AG09319 (cell line): ENCODE measurements around the gene CHRNE.
"Not testable (repeated sequence)": the region's sequence is repeated elsewhere in the genome, so short reads cannot be mapped to it uniquely, and the experiment has no call there.

Experiments
- DNase-seq: peaks from one replicate; pipeline ENCODE4 v3.0.0-alpha.2; 2010; ENCODE audit warnings: low read depth; ENCODE audit errors: extremely low read depth
- TF ChIP-seq, protein P1 (sequence below): IDR thresholded peaks from 2 replicates; pipeline ENCODE4 v1.5.1; 2011; ENCODE audit warnings: low read depth, mild to moderate bottlenecking, inconsistent platforms, low read length, moderate library complexity

Gene CHRNE

DNA sequence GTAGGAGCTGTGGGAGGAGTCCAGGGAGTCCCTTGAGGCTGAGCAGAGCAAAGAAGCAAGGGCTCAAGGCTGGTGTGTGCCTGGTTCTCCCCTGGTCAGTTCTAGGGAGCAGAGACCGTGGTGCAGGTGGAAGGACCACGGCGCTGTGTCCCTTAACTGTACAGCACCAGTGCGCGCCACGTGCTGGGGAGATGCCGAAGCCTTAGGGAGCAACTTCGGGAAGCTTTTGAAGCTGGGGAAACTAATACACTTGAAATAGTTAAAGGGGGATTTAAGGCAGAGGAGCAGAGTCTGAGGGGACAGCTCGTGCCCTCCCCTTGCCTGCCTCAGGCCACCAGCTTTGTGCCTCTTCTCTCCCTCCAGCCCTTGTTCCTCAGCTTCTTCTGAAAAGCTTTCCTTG is 42.2 kb downstream of the CHRNE start:
- TF ChIP-seq, protein P1, sequence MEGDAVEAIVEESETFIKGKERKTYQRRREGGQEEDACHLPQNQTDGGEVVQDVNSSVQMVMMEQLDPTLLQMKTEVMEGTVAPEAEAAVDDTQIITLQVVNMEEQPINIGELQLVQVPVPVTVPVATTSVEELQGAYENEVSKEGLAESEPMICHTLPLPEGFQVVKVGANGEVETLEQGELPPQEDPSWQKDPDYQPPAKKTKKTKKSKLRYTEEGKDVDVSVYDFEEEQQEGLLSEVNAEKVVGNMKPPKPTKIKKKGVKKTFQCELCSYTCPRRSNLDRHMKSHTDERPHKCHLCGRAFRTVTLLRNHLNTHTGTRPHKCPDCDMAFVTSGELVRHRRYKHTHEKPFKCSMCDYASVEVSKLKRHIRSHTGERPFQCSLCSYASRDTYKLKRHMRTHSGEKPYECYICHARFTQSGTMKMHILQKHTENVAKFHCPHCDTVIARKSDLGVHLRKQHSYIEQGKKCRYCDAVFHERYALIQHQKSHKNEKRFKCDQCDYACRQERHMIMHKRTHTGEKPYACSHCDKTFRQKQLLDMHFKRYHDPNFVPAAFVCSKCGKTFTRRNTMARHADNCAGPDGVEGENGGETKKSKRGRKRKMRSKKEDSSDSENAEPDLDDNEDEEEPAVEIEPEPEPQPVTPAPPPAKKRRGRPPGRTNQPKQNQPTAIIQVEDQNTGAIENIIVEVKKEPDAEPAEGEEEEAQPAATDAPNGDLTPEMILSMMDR = no peak
- DNase-seq = no peak

DNA sequence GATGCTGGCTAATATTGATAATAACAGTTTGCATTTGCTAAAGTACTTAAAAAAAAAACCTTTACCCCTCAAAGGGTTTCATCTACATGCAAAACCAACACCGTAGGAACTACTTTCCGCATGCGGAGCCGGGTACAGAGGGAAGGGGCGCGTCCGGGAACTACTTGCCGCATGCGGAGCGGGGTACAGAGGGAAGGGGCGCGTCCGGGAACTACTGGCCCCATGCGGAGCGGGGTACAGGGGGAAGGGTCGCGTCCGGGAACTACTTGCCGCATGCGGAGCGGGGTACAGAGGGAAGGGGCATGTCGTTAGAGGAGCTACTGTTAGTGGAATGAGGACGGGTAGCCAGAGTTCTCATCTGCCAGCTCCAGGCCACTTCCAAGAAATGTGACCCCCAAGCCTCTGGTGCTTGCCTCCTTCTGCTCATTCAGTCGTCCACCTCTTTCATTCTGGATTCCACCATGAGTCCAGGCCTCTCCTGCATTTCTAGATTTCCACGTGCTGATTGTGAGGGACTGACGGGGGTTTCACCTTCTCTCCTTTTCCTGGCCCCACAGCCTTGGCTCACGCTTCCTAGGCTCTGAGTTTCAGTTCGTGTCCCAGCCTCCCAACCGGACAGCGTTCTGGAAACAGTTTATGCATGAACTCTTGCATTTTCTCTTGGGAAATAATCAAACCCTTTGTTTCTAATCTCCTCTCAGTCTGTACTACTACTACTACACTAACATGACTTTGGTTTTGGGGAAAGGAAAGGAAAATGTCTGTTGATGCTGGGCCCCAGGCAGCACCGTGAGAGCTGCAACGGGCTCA is 42.9 kb downstream of the CHRNE start:
- TF ChIP-seq, protein P1 = no peak
- no peak for DNase-seq

DNA sequence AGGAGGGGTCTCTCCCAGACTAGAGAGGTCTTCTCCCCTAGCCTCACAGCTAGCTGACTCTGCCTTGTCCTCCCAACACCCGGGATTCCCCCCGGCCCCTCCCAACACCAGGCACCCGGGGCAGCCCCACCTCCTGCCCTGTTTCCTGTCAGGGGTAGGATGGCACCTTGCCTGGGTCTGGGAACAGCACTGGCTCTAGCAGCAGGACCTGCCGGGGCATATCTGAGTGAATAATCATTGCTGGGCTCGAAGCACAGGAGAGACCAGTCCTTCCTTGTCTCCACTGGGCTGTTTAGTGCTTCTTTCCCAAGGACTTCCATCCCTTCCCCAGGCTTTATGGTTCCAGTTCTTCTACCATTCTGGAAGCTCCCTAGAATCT is 44.0 kb downstream of the CHRNE start:
- DNase-seq = no peak
- TF ChIP-seq, protein P1 = no peak

DNA sequence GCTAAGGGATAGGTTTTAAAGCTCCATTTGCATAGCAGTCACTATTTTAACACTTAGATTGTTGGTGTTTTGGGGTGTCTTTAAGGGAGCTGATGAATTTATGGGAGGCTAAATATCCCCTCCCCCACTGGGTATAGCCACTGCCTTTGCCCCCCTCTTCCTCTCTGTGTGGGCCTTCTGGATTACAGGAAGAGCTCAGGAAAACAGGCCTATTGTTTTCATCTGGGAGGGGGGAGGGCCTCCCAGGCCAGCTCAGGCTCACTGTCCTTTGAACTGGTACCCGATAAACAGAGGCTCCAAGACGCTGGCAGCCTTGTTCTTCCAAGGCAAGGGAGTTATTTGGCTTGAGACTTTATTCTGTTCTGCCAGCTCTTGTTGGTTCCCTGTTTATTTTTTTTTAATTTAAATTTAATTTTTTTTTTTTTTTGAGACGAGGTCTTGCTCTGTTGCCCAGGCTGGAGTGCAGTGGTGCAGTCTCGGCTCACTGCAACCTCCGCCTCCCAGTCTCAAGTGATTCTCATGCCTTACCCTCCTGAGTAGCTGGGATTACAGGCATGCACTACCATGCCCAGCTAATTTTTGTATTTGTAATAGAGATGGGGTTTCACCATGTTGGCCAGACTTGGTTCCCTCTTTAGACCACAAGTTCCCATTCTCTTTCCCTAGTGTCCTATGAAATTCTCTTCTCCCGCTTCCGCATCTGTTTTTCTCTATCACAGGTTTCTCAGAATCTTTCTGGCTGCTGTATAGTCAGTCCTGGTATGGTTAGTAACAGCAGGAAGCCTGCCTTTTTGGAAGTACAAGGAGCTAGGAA is 44.6 kb downstream of the CHRNE start:
- no peak for DNase-seq
- TF ChIP-seq, protein P1 = no peak

DNA sequence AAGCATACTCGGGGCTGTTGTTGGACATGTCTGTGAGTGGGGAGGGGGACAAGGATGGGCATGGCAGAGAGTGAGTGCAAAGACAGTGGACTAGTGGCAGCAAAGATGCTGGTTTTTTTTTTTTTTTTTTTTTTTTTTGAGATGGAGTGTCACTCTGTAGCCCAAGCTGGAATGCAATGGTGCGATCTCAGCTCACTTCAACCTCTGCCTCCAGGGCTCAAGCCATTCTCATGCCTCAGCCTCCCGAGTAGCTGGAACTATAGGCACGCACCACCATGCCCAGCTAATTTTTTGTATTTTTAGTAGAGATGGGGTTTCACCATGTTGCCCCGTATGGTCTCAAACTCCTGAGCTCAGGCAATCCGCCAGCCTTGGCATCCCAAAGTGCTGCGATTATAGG is 45.6 kb downstream of the CHRNE start:
- DNase-seq = not testable (repeated sequence)

DNA sequence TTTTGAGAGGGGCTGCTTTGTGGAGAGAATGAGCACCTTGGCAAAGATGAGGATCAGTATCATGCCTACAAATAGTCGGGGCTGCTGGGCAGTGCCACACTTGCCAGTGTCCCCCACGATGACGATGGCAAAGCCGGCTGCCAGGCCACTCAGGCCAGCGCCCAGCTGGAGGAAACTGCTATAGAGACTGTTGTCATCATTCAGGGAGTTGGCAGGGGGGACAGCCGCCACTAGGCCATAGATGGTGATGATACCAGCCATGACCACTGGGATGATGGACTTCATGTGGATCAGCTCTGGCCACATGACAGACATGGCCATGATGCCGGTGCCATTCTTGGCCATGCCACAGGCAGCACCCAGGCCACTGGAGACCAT is 46.0 kb downstream of the CHRNE start:
- DNase-seq = no peak
- TF ChIP-seq, protein P1 = no peak

DNA sequence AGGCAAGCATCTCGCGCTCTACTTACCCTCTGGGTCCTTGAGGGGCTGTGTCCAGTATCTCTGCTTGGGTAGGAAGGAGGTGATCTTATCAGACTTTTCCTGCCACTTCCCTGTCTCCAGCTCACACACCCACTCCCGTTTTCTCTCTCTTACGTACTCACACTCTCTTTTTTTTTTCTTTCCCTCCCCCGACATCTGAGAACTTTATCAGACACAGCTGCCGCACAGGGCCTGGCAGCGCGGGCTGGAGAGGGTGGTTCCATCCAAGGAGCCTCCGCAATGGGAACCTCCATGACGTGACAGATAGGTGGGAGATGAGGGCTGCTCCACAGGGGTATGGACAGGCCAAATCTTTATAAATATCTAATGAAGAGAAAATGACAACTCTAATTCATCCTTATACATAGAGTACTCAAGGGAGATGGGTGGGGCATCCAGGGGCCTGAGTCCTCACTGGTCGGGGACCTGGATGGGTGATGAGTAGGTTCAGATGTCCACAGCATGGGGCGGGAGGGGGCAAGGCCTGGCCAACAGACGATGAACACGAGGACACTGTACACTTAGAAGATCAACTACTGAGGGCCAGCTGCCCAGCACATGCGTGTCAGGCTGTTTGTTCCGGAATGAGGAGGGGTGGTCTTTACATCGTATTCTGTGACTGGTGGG is 46.5 kb downstream of the CHRNE start:
- DNase-seq = no peak
- TF ChIP-seq, protein P1 = no peak
